ENCODE measurements around the gene ZNF124. TPM values are rescaled to one million over a fixed set of nuclear protein-coding genes. Genes with fewer than 3 reads are reported as not detected.
A peak's percentile ranks its signal among the peaks of the same experiment; 100 is the strongest.

The ZNF124 gene
- total and polyA plus RNA-seq, 2 of the 13 experiments (the other 11 are each of a cell fraction or from before 2014, with no cell fraction given): 9.7 to 134 TPM

DNA sequence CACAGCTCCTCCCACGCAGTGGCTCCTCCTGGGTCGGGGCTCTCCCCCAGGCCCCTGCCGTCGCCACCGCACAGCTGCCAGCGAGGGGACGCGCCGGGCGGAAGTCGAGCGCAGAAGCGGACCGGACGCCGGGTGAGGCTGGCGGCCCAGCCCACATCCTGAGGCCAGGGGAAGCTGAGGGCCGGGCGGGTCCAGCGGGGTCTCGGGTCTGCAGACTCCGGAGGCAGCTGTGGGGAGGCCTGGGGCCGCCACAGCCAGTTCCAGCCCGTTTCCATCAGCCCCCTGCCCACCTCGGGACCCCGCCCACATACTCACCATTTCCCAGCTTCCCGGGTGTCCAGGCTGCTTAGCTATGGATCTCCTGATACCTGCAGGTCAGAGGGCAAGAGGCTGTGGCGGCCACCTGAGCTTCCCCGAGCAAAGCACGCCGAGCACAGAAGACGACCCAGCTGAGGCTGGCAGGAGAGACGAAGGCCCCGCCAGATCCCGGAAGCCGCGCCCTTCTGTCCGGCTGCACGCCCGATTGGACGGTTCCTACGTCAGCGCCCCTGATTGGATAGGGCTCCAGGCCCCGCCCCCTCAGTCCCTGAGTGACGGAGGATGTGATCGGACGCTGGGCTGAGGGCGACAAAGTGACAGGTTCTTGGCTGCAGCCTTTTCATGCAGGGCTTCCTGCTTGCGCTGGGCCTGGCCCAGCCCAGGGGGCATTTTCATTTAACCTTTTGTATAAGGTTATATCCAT, 38.7 kb upstream of the ZNF124 start (continued):
- TF ChIP-seq ZNF251 (CRISPR knock-in tag; IDR thresholded peaks at IDR 0.05) (no peak), ZNF430 (CRISPR knock-in tag; IDR thresholded peaks at IDR 0.05) (0 out of 2 replicates have a peak, but pooled peaks have one; percentile 46), ASH2L (IDR thresholded peaks at IDR 0.05; ENCODE audit: insufficient read length, low read depth, low read length) (peak; percentile 45), HIVEP1 (CRISPR knock-in tag; IDR thresholded peaks at IDR 0.05) (peak; percentile 50; the same call in 1 of the 2 replicates), GRHL1 (CRISPR knock-in tag; conservative IDR thresholded peaks at IDR 0.05) (no peak), ZBTB14 (CRISPR knock-in tag; IDR thresholded peaks at IDR 0.05) (no peak), ZNF124 (CRISPR knock-in tag; IDR thresholded peaks at IDR 0.05) (0 out of 2 replicates have a peak, but pooled peaks have one; percentile 31), KDM5A (IDR thresholded peaks at IDR 0.05; ENCODE audit: borderline replicate concordance, low read length) (no peak), ZNF674 (CRISPR knock-in tag; IDR thresholded peaks at IDR 0.05; ENCODE audit: low read depth) (peak; percentile 42; the same call in 1 of the 2 replicates), ZNF556 (CRISPR knock-in tag; IDR thresholded peaks at IDR 0.05; ENCODE audit: borderline replicate concordance) (no peak), NFKB2 (CRISPR knock-in tag; IDR thresholded peaks at IDR 0.05; ENCODE audit: borderline replicate concordance) (peak; percentile 63; the same call in 1 of the 2 replicates), SALL1 (CRISPR knock-in tag; IDR thresholded peaks at IDR 0.05) (peak; percentile 81), KDM1A (CRISPR knock-in tag; IDR thresholded peaks at IDR 0.05) (no peak), FOXM1 (CRISPR knock-in tag; IDR thresholded peaks at IDR 0.05) (no peak), EHMT2 (IDR thresholded peaks at IDR 0.05; ENCODE audit: borderline replicate concordance, low read depth, low read length) (no peak), ZNF501 (CRISPR knock-in tag; IDR thresholded peaks at IDR 0.05) (peak; percentile 72; the same call in 1 of the 2 replicates), MEIS1 (CRISPR knock-in tag; IDR thresholded peaks at IDR 0.05; ENCODE audit: borderline replicate concordance) (peak; percentile 88), ZMAT3 (CRISPR knock-in tag; conservative IDR thresholded peaks at IDR 0.05) (no peak), ZBTB7B (CRISPR knock-in tag; IDR thresholded peaks at IDR 0.05) (peak; percentile 60; the same call in 1 of the 2 replicates), ERF (CRISPR knock-in tag; IDR thresholded peaks at IDR 0.05) (peak; percentile 56; the same call in 1 of the 2 replicates), SMYD3 (CRISPR knock-in tag; IDR thresholded peaks at IDR 0.05) (no peak)
- TF ChIP-seq, protein P1, sequence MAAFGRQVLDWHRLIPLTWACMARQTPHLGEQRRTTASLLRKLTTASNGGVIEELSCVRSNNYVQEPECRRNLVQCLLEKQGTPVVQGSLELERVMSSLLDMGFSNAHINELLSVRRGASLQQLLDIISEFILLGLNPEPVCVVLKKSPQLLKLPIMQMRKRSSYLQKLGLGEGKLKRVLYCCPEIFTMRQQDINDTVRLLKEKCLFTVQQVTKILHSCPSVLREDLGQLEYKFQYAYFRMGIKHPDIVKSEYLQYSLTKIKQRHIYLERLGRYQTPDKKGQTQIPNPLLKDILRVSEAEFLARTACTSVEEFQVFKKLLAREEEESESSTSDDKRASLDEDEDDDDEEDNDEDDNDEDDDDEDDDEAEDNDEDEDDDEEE (CRISPR knock-in tag; IDR thresholded peaks at IDR 0.05): 0 out of 2 replicates have a peak, but pooled peaks have one; percentile 82
- TF ChIP-seq, protein P2, sequence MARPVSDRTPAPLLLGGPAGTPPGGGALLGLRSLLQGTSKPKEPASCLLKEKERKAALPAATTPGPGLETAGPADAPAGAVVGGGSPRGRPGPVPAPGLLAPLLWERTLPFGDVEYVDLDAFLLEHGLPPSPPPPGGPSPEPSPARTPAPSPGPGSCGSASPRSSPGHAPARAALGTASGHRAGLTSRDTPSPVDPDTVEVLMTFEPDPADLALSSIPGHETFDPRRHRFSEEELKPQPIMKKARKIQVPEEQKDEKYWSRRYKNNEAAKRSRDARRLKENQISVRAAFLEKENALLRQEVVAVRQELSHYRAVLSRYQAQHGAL (CRISPR knock-in tag; IDR thresholded peaks at IDR 0.05; ENCODE audit: not compliant biosample characterization): no peak

Data from HepG2 (cell line).